Ovary (tissue), 3 donors: ENCODE measurements around the gene CHSY3.

Experiments
- EP300 ChIP-seq: sonication (generic); formaldehyde crosslinking; IDR thresholded peaks from one replicate; pipeline ENCODE4 v1.6.1; 2017; ENCODE audit warnings: antibody characterized with exemption
- POLR2A ChIP-seq: fragments of 450-650 bp; IDR thresholded peaks from one replicate; pipeline ENCODE4 v1.6.1; 2017; ENCODE audit warnings: antibody characterized with exemption, mild to moderate bottlenecking, moderate library complexity
- TF ChIP-seq, protein P1 (sequence below), 3 donors: fragments of 450-650 bp in 2 of 3; fragments of 200-600 bp in 1 of 3; IDR thresholded peaks; one replicate each; pipeline versions ENCODE4 v1.5.1 to v1.8.0; 2016 to 2022; ENCODE audit warnings: antibody characterized with exemption in 3 of 3, mild to moderate bottlenecking in 1 of 3
- donor health status: DM: no; HTN: no; CAD: no.

DNA sequence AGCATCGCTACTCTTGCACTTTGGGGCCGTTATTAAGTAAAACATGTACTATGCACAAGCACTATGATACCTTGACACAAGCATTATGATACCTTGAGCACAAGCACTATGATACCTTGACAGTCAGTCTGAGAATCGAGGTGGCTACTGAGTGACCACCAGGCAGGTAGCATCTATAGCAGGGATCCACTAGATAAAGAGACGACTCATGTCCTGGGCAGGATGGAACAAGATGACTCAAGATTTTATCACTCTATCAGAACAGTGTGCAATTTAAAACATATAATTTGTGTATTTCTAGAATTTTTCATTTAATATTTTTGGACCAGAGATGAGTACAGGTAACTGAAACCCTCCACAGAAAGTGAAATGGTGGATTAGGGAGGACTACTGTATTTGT is 16.9 kb downstream of the CHSY3 start:
- TF ChIP-seq, protein P1, sequence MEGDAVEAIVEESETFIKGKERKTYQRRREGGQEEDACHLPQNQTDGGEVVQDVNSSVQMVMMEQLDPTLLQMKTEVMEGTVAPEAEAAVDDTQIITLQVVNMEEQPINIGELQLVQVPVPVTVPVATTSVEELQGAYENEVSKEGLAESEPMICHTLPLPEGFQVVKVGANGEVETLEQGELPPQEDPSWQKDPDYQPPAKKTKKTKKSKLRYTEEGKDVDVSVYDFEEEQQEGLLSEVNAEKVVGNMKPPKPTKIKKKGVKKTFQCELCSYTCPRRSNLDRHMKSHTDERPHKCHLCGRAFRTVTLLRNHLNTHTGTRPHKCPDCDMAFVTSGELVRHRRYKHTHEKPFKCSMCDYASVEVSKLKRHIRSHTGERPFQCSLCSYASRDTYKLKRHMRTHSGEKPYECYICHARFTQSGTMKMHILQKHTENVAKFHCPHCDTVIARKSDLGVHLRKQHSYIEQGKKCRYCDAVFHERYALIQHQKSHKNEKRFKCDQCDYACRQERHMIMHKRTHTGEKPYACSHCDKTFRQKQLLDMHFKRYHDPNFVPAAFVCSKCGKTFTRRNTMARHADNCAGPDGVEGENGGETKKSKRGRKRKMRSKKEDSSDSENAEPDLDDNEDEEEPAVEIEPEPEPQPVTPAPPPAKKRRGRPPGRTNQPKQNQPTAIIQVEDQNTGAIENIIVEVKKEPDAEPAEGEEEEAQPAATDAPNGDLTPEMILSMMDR (IDR thresholded peaks at IDR 0.05) = no peak
- TF ChIP-seq POLR2A (no peak), EP300 (no peak)
